Uterus (tissue), 2 donors: ENCODE measurements around the gene SLC66A2.

Source experiments
- CTCF ChIP-seq, 4 experiments: fragments of 200-600 bp in 2 of 4; fragments of 450-650 bp in 2 of 4; sonication (generic) in 2 of 4; IDR thresholded peaks; one replicate each; pipeline ENCODE4 v1.5.1; 2016 to 2019; ENCODE audit warnings: antibody characterized with exemption in 4 of 4, mild to moderate bottlenecking in 2 of 4, moderate library complexity in 1 of 4
- POLR2A ChIP-seq, 2 donors: fragments of 450-650 bp; IDR thresholded peaks; one replicate each; pipeline ENCODE4 v1.6.1; 2016; ENCODE audit warnings: antibody characterized with exemption in 2 of 2, mild to moderate bottlenecking in 1 of 2, moderate library complexity in 1 of 2

- TF ChIP-seq CTCF (IDR thresholded peaks at IDR 0.05) (no peak), POLR2A (IDR thresholded peaks at IDR 0.05) (no peak)
These were observed 66.3 kb downstream of the SLC66A2 start for GRCh38 chr18:79884963-79885728.
